Measurements from ENCODE around the gene OPN1MW.
"Not testable (repeated sequence)": the region's sequence is repeated elsewhere in the genome, so short reads cannot be mapped to it uniquely, and the experiment has no call there.

The OPN1MW gene

GRCh38 chrX:154142950-154143745, 39.2 kb upstream of the OPN1MW start:
- TF ChIP-seq, protein P1, sequence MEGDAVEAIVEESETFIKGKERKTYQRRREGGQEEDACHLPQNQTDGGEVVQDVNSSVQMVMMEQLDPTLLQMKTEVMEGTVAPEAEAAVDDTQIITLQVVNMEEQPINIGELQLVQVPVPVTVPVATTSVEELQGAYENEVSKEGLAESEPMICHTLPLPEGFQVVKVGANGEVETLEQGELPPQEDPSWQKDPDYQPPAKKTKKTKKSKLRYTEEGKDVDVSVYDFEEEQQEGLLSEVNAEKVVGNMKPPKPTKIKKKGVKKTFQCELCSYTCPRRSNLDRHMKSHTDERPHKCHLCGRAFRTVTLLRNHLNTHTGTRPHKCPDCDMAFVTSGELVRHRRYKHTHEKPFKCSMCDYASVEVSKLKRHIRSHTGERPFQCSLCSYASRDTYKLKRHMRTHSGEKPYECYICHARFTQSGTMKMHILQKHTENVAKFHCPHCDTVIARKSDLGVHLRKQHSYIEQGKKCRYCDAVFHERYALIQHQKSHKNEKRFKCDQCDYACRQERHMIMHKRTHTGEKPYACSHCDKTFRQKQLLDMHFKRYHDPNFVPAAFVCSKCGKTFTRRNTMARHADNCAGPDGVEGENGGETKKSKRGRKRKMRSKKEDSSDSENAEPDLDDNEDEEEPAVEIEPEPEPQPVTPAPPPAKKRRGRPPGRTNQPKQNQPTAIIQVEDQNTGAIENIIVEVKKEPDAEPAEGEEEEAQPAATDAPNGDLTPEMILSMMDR (IDR thresholded peaks at IDR 0.05; ENCODE audit: insufficient read depth, missing control alignments) = no peak
- FAIRE-seq (no peak), DNase-seq (ENCODE audit: insufficient read length, low spot score) (no peak)

DNA sequence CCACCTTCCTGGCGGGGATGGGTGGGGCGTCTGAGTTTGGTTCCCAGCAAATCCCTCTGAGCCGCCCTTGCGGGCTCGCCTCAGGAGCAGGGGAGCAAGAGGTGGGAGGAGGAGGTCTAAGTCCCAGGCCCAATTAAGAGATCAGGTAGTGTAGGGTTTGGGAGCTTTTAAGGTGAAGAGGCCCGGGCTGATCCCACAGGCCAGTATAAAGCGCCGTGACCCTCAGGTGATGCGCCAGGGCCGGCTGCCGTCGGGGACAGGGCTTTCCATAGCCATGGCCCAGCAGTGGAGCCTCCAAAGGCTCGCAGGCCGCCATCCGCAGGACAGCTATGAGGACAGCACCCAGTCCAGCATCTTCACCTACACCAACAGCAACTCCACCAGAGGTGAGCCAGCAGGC, 38.4 kb upstream of the OPN1MW start, which contains the start of gene OPN1LW:
Gene OPN1LW (plus strand): TSS at position 234 of the 400 bp plus-strand sequence. CDS start 41 bp downstream, at position 275.
- FAIRE-seq; DNase-seq (ENCODE audit: insufficient read length, low spot score): not testable (repeated sequence)

GRCh38 chrX:154151030-154151429, 31.4 kb upstream of the OPN1MW start:
- DNase-seq (ENCODE audit: insufficient read length, low spot score); FAIRE-seq: not testable (repeated sequence)

DNA sequence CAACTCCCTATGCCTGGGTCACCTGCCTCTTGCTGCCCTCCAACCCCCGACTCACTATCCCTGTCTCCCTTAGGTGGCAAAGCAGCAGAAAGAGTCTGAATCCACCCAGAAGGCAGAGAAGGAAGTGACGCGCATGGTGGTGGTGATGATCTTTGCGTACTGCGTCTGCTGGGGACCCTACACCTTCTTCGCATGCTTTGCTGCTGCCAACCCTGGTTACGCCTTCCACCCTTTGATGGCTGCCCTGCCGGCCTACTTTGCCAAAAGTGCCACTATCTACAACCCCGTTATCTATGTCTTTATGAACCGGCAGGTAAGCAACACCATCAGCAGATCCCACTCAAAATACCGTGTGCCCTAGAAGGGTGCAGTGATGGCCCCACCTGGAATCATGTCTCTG, 26.2 kb upstream of the OPN1MW start:
- not testable (repeated sequence) for DNase-seq (ENCODE audit: insufficient read length, low spot score); FAIRE-seq

GRCh38 chrX:154157207-154157606, 25.2 kb upstream of the OPN1MW start:
- not testable (repeated sequence) for DNase-seq (ENCODE audit: insufficient read length, low spot score); FAIRE-seq

GRCh38 chrX:154159345-154159744, 23.1 kb upstream of the OPN1MW start:
- not testable (repeated sequence) for FAIRE-seq; DNase-seq (ENCODE audit: insufficient read length, low spot score)

GRCh38 chrX:154164902-154165301, 17.5 kb upstream of the OPN1MW start:
- not testable (repeated sequence) for DNase-seq (ENCODE audit: insufficient read length, low spot score); FAIRE-seq

GRCh38 chrX:154168384-154168783, 14.0 kb upstream of the OPN1MW start:
- DNase-seq (ENCODE audit: insufficient read length, low spot score); FAIRE-seq: not testable (repeated sequence)

DNA sequence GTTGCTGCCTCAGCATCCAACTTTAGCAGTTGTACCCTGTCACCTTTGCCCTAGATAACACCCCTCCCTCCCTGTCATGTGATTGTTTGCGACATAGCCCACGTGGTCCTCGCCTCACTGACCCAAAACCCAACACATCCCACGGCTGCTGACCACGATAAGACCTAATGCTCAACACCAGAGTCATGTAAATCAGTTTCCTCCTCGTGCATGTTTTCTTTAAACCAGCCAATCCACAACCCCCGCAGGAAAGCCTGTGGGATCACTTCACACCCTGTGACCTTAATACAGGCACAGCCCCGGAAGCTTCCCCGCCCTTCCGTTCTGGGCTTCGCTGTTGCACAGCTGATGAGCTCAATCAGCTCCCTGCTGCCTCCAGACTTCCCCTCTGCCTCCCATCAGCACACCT, 9.9 kb upstream of the OPN1MW start:
- not testable (repeated sequence) for DNase-seq (ENCODE audit: insufficient read length, low spot score); FAIRE-seq

DNA sequence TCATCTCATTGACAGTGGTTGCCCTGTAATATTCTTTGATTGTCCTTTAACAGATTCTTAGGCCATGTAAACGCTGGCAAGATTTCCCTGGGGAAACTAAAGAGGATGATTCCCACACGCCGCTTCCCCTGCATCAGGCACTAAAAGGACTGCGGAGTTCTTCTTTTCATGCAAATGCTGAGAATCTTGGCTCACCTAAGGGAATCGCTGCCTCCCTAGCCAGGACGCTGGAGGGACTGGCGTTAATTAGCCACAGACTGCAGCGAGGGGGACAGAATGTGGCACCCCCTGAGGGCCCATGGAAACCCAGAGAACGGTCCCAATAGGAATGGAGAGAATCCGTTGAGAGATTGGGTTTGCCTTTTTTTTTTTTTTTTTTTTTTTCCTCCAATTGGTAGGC, 8.0 kb upstream of the OPN1MW start:
- not testable (repeated sequence) for FAIRE-seq; DNase-seq (ENCODE audit: insufficient read length, low spot score)

DNA sequence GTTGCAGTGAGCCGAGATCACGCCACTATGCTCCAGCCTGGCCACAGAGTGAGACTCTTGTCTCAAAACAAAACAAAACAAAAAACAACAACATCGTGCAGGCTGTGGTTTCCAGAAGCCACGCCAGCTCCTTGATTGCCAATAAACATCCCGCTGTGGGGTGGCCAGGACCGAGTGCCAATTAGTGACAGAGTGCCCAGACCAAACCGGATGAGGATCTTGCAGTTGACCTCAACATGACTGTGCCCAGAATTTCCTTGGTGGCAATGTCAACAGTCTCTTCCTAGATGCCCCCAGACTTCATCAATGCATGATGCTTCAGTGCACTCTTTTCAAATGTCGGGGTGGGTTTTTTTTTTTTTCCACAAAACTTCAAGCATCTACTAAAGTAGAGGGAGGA, 1.4 kb downstream of the OPN1MW start:
- DNase-seq (ENCODE audit: insufficient read length, low spot score); FAIRE-seq: not testable (repeated sequence)

DNA sequence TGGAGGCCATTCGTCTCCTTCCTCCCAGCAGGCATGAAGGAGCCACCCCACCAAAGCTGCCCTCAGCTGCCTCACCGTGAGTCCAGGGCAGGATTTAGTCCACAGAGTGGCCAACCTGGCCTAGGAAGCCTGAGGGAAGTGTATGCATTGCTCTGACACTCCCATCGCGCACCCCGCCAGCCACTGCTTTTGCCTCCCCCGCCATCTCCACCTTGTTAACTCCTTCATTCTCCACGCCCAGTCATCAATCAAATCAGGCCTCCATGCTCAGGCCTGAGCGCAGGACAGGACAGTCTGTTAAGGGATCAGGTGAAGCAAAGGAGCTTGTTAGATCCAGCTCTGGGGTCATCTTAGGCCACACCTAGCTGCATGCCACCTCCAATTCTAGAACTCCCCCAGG, 10.4 kb downstream of the OPN1MW start:
- not testable (repeated sequence) for FAIRE-seq; DNase-seq (ENCODE audit: insufficient read length, low spot score)

DNA sequence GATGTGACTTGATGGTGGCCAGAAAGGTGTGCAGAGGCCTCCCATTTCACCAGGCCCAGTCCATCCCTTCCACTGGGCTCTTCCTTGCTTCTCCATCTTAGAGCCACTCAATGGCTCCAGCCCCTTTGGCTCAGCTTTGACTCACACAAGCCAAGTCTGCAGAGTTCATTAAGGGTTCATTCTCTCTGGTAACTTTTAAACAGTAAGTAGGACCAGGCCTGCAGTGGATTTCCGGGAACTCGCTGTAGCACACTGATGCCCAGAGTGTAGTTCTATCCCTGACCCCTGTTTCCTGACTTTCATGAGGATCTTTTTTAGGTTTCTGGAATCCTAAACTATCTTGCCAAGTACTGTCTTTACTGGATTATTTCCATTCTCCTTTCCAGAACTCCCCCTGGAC, 11.9 kb downstream of the OPN1MW start:
- FAIRE-seq; DNase-seq (ENCODE audit: insufficient read length, low spot score): not testable (repeated sequence)

DNA sequence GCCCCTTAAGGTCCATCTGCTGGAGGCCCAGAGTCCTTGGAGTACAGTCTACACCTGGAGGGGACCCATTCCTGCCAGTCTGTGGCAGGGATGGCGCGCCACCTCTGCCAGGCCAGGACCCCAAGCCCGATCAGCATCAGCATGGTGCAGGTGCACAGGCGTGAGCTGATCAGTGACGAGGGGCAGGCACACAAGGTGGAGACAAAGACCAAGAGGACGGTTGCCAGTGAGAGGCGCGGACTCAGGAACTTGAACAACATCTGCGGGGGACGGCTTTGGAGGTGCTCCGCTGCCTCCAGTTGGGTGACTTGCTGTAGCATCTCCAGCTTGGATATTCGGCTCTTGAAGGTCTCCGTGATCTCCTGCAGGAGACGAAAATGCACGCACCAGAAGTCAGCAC, 14.1 kb downstream of the OPN1MW start:
- FAIRE-seq; DNase-seq (ENCODE audit: insufficient read length, low spot score): not testable (repeated sequence)

GRCh38 chrX:154209670-154210418, 27.4 kb downstream of the OPN1MW start:
- not testable (repeated sequence) for DNase-seq (ENCODE audit: insufficient read length, low spot score); FAIRE-seq

DNA sequence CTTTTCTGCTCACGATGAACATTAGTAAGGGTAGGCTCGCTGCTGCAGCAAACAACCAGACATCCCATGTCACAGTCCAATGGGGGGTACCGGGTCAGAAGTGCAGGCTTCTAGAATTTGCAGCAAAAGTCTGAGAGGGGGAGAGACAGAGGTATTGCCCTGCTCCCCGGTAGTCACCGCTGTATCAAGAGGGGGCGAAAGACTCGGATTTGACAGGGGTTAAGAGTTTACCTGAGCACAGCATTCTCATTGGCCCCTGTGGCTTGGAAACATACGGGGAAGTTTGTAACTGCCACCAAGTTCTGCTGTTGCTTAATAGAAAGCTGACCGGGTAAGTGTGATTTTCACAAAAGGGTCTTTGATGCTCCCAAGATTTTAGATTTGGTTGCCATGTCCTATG, 28.7 kb downstream of the OPN1MW start:
- DNase-seq (ENCODE audit: insufficient read length, low spot score); FAIRE-seq: not testable (repeated sequence)

- not testable (repeated sequence) for DNase-seq (ENCODE audit: insufficient read length, low spot score); FAIRE-seq
These were observed 29.1 kb downstream of the OPN1MW start for GRCh38 chrX:154211499-154211898.

- not testable (repeated sequence) for DNase-seq (ENCODE audit: insufficient read length, low spot score); FAIRE-seq
These were observed 37.1 kb downstream of the OPN1MW start, which contains the start of gene OPN1MW2 for GRCh38 chrX:154219456-154219855. Gene OPN1MW2 (plus strand): TSS chrX:154219756. CDS start chrX:154219816, 60 bp downstream.

DNA sequence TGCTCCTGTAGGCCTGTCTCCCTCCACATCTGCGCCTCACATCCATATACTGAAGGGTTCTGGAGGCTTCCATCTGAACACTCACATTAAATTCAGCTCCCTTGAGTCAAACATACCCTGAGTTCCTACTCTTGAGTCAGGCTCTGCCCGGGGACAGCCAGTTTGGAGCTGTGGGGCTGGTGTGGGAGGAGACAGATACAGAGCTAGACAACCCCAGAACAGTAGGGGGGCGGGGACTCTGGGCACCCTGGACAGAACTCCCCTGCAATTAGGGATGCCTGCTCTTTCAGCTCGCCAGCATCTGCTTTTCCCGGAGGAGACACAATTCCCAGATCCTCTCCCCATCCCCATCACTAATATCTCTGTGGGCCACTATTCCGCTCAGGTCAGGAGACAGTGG, 42.9 kb downstream of the OPN1MW start:
- FAIRE-seq = not testable (repeated sequence)

More for the DNA sequence above, 42.9 kb downstream of the OPN1MW start:
- not testable (repeated sequence) for DNase-seq (ENCODE audit: insufficient read length, low spot score)
